Activated naive CD8-positive, alpha-beta T cell (primary cell): ENCODE results near the gene COBLL1.

Experiments used
- H3K27ac Mint-ChIP-seq: one replicate; pipeline ENCODE4 v1.8.0; 2021; ENCODE audit warnings: mixed read lengths
- H3K27me3 Mint-ChIP-seq: one replicate; pipeline ENCODE4 v1.8.0; 2021; ENCODE audit warnings: mixed read lengths
- H3K36me3 Mint-ChIP-seq: one replicate; pipeline ENCODE4 v1.8.0; 2021; ENCODE audit warnings: mixed read lengths
- H3K4me1 Mint-ChIP-seq: one replicate; pipeline ENCODE4 v1.8.0; 2021; ENCODE audit warnings: low read depth, mixed read lengths
- H3K4me3 Mint-ChIP-seq: one replicate; pipeline ENCODE4 v1.8.0; 2021; ENCODE audit warnings: mild to moderate bottlenecking, mixed read lengths
- H3K9me3 Mint-ChIP-seq: one replicate; pipeline ENCODE4 v1.8.0; 2021; ENCODE audit warnings: low read depth, mixed read lengths

Gene COBLL1

DNA sequence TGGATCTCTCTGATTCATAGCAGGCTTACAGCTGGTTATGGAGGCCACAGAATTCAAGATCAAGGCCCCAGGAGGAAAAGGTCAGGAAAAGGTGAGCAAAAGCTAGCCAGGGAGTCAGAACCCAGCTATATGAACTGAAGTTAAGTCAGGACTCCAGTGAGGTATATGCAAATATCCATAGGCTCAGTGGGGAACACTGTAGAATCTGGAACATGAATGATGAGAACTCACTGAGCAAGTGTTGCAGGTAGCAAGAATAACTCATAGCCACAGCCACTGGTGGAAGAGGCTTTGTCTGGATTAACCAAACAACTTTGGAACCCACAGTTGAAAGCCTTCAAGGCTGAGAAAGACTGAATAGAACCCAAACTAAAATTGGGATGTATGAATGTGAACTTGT lies 24.7 kb downstream of the COBLL1 start:
- H3K27me3 Mint-ChIP-seq, result no peaks in the 10 kb centered on the region
- H3K27ac Mint-ChIP-seq, result no peak overlapping the region
- no peaks in the 10 kb centered on the region for H3K9me3 Mint-ChIP-seq
- no peaks in the 10 kb centered on the region for H3K4me1 Mint-ChIP-seq
- no peak overlapping the region for H3K4me3 Mint-ChIP-seq
- H3K36me3 Mint-ChIP-seq, result no peaks in the 10 kb centered on the region

DNA sequence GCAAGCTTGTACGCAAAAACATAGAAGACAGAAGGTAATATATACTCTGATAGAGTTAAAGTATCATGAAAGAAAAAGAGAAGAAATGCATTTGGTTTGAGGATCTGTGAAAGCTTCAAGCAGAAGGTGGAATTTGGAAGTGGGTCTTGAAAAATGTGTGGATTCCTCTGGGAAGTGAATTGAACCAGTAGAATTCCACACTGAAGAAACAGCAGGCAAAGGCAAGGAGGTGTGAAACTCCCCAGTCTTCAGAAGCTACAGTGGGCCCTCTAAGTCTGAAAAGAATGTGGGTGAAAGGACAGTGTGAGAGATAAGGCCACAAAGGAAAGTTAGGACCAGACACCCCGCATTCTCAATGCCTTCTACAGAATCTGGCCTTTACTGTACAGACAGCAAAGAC lies 25.6 kb downstream of the COBLL1 start:
- no peaks in the 10 kb centered on the region for H3K4me1 Mint-ChIP-seq

DNA sequence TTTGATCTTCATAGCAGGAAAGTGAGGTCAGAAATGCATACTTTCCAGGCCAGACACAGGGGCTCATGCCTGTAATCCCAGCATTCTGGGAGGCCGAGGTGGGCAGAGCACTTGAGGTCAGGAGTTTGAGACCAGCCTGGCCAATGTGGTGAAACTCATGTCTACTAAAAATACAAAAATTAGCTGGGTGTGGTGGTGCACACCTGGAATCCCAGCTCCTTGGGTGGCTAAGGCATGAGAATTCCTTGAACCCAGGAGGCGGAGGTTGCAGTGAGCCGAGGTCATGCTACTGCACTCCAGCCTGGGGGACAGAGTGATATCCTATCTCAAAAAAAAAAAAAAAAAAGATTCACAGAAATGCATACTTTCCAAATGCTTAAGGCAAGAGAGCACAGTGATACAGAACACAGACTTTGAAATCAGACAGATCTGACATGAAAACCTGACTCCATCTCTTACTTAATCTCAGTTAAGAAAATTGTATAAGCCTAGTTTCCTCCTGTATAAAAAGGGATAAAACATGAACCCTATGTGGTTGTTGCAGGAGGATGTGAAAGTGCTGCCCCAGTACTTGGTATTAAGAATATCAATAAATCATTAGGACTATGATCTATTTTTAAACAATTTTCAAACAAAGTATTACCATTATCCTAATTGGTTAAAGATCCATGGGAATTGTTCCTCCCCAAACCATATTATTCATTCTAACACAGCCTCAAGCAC lies 26.4 kb downstream of the COBLL1 start:
- H3K27me3 Mint-ChIP-seq, result no peaks in the 10 kb centered on the region
- H3K4me3 Mint-ChIP-seq, result no peak overlapping the region
- no peaks in the 10 kb centered on the region for H3K36me3 Mint-ChIP-seq
- no peaks in the 10 kb centered on the region for H3K9me3 Mint-ChIP-seq
- H3K4me1 Mint-ChIP-seq, result no peaks in the 10 kb centered on the region
- no peak overlapping the region for H3K27ac Mint-ChIP-seq

More for the DNA sequence above, 25.6 kb downstream of the COBLL1 start:
- H3K27ac Mint-ChIP-seq, result no peak overlapping the region
- no peaks in the 10 kb centered on the region for H3K27me3 Mint-ChIP-seq
- H3K4me3 Mint-ChIP-seq, result no peak overlapping the region
- H3K9me3 Mint-ChIP-seq, result no peaks in the 10 kb centered on the region
- H3K36me3 Mint-ChIP-seq, result no peaks in the 10 kb centered on the region

DNA sequence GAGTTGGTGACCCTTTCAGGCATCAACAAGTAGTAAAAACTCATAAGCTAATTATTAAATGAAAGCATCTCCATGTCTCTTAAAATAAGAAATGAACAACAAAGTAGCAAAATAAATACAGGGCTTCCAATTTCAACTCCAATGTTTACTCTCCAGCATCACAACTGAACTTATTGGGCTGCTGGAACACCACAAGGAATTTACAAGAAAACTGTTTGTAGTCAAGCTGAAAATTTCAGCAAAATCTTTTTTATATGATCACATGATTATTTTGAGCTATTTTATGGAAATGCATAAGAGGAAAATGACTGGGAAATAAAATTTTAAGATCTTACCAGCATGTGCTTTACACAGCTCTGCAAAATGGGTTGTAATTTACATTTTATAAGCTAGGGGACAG lies 28.1 kb downstream of the COBLL1 start:
- no peaks in the 10 kb centered on the region for H3K36me3 Mint-ChIP-seq
- H3K4me3 Mint-ChIP-seq, result no peak overlapping the region
- H3K27me3 Mint-ChIP-seq, result no peaks in the 10 kb centered on the region
- no peaks in the 10 kb centered on the region for H3K4me1 Mint-ChIP-seq
- H3K9me3 Mint-ChIP-seq, result no peaks in the 10 kb centered on the region
- no peak overlapping the region for H3K27ac Mint-ChIP-seq

DNA sequence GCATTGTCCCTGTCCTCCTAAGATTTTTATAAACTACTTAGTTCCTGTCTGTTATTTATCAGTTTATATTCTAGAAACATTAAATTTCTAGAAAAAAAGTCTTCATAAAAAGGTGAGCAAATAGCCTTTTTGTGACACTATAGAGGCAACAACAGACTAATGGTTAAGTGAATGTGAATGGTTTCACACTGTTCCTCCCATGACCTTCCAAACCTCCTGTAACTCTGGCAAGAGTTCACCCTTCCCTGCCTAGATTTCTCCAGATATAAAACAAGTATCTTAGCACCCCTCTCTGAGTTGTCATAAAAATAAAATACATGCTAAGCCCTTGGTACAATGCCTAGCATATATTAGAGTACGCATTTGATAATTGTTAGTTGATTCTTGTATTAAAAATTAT lies 29.2 kb downstream of the COBLL1 start:
- Mint-ChIP-seq H3K27ac (no peak overlapping the region), H3K36me3 (no peaks in the 10 kb centered on the region), H3K9me3 (no peaks in the 10 kb centered on the region), H3K4me3 (no peak overlapping the region), H3K4me1 (no peaks in the 10 kb centered on the region), H3K27me3 (no peaks in the 10 kb centered on the region)

DNA sequence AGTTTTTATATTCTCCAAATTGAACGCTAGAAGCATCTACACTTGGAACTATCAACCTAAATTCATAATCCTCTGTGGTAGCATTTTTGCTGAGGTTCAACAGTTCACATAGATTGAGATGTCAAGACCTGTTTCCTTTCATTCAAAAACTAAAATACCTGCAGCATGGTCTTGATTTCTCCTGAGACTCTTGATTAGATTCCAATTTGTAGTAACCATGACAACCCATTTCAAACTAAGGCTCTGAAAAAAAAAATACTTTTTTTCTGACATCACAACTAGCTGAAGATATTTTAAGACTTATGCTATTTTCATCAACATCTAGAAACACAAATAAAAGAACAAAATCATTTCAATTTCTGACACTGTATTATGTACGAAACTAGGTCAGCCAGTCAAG lies 29.8 kb downstream of the COBLL1 start:
- Mint-ChIP-seq H3K27me3 (no peaks in the 10 kb centered on the region), H3K27ac (no peak overlapping the region), H3K36me3 (no peaks in the 10 kb centered on the region), H3K9me3 (no peaks in the 10 kb centered on the region), H3K4me1 (no peaks in the 10 kb centered on the region), H3K4me3 (no peak overlapping the region)

DNA sequence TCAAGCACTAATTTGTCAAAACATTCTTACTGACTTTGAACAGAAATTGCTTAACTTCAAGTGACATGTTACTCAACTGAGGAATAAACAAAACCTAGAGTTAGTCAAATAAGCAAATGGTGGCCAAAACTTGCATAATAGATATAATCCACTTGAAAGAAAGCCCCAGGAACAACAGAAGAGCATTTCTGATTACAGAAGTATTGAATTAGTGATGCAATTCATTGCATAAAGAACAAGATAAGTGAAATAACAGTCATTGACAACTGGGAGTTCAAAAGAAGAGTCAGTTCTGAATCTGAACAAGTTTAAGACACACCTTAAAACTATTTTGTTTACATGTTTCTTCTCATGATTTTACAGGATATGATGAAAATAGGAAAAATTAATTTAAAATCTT lies 30.8 kb downstream of the COBLL1 start:
- Mint-ChIP-seq H3K27ac (no peak overlapping the region), H3K9me3 (no peaks in the 10 kb centered on the region), H3K36me3 (no peaks in the 10 kb centered on the region), H3K4me1 (no peaks in the 10 kb centered on the region), H3K4me3 (no peak overlapping the region), H3K27me3 (no peaks in the 10 kb centered on the region)

DNA sequence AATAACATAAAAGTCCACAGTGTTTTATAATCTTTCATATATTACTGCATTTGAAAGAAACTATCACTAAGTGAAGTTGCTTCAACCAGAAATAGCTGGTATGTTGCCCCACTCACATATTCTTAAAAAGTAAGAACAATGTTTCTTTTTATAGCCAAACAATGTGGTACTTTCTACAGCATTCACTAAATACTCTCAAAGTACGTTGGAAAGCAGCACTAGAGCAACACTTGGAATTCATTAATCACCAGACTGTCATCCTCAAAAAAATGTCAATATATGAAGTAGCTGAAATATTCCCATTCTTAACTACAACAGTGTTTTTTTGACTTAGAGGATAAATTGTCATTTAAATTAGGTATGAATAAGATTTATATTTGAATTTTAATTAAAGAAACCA lies 32.8 kb downstream of the COBLL1 start:
- H3K27me3 Mint-ChIP-seq, result no peaks in the 10 kb centered on the region
- H3K4me3 Mint-ChIP-seq, result no peak overlapping the region
- H3K4me1 Mint-ChIP-seq, result no peaks in the 10 kb centered on the region
- H3K9me3 Mint-ChIP-seq, result no peaks in the 10 kb centered on the region
- H3K36me3 Mint-ChIP-seq, result no peaks in the 10 kb centered on the region
- H3K27ac Mint-ChIP-seq, result no peak overlapping the region

DNA sequence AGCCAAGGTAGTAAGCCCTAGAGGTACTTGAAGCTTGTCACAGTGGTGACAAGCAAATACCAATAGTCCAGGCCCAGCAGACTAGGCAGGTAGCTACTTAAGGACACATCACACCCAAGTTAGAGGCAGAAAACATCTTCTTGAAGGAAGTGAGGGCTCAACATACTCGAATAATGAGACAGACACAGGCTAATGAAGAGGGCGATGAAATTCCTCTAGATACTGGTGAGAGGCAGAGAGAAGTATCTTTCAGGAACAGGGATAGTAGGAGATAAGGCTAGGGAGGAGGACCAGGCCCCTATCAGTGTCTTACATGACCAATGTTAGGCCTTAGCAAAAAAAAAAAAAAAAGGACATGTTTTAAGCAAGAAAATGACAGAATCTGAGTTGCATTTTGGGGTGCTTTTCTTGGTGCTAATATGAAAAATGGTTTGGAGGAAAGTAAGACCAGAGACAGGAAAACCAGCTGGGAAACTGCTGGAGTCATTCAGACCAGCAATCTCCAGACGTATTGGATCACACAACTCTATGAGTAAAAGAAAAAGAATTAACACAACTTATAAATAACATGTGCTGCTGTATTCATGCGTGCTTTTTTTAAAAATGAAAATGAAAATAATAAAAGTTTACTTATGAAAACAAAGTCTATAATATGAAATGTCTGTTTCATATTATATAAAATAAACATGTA lies 37.7 kb downstream of the COBLL1 start:
- H3K27me3 Mint-ChIP-seq, result no peaks in the 10 kb centered on the region
- H3K4me3 Mint-ChIP-seq, result no peak overlapping the region
- H3K36me3 Mint-ChIP-seq, result no peaks in the 10 kb centered on the region
- H3K9me3 Mint-ChIP-seq, result no peaks in the 10 kb centered on the region
- no peak overlapping the region for H3K27ac Mint-ChIP-seq
- no peaks in the 10 kb centered on the region for H3K4me1 Mint-ChIP-seq

DNA sequence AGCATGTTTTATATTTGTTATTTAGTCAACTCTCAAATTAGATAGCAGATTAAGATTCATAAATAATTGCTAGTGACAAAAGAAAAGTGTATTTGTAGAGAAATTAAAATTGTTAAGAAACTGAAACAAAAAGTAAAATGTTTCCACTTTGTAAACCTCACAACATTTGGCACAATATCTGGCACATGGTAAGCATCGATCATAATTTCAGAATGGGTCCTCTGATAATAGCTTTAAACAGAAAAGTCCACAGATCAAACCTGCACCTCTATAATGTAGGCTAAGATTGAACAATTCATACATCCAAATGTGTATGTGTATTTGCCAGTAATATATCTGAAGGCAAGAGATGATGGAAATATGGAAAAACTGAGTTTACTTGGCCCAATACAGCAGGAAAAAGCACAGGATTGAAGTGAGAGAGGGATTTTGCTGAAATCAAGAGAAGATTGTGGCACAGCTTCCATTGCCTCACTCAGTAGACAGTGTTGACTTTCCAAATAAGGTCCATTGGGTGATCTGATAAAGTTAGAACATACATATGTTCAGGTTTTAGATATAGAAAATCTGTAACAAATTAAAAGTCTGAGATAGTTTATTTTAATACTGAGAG lies 39.4 kb downstream of the COBLL1 start:
- Mint-ChIP-seq H3K4me3 (no peak overlapping the region), H3K27ac (no peak overlapping the region), H3K9me3 (no peaks in the 10 kb centered on the region), H3K4me1 (no peaks in the 10 kb centered on the region), H3K36me3 (no peaks in the 10 kb centered on the region), H3K27me3 (no peaks in the 10 kb centered on the region)

DNA sequence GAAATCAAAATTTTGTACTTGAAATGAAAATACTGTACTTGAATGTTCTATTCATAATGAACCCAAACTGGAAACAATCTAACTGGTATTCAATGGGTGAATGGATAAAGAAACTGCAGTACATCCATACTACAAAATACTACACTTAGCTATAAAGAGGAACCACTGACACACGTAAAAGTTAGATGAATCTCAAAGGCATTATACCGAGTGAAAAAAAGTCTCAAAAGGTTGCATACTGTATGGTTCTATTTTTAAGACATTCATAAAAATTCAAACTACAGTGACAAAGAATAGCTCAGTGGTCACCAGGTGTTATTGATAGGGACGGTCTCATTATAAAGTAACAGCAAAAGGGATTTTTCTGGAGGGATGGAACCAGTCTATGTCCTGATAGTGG lies 41.1 kb downstream of the COBLL1 start:
- H3K4me3 Mint-ChIP-seq, result no peak overlapping the region
- no peaks in the 10 kb centered on the region for H3K36me3 Mint-ChIP-seq
- H3K27ac Mint-ChIP-seq, result no peak overlapping the region
- H3K9me3 Mint-ChIP-seq, result no peaks in the 10 kb centered on the region
- no peaks in the 10 kb centered on the region for H3K4me1 Mint-ChIP-seq
- H3K27me3 Mint-ChIP-seq, result peaks cover 2% of the 10 kb centered on the region

DNA sequence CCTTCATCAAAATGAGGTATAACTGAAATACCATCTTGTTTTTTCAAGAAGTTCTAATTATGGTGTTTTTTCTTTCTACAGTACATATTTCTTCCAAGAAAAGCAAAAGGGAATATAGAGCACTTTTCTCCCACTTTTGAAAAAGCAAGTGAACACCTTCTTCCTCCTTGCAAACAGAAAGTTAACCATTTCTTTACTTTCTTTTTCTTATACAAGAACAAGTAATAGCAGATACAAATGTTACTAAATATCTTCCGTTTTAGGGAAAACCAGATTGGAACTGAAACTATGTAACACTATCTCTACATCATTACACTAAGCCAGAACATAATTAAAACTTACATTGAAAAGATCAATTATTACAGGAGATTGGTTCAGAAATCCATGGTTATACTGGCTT lies 44.0 kb downstream of the COBLL1 start:
- H3K27me3 Mint-ChIP-seq, result peaks cover 2% of the 10 kb centered on the region
- H3K27ac Mint-ChIP-seq, result no peak overlapping the region
- no peaks in the 10 kb centered on the region for H3K36me3 Mint-ChIP-seq
- no peaks in the 10 kb centered on the region for H3K9me3 Mint-ChIP-seq
- no peaks in the 10 kb centered on the region for H3K4me1 Mint-ChIP-seq
- no peak overlapping the region for H3K4me3 Mint-ChIP-seq

DNA sequence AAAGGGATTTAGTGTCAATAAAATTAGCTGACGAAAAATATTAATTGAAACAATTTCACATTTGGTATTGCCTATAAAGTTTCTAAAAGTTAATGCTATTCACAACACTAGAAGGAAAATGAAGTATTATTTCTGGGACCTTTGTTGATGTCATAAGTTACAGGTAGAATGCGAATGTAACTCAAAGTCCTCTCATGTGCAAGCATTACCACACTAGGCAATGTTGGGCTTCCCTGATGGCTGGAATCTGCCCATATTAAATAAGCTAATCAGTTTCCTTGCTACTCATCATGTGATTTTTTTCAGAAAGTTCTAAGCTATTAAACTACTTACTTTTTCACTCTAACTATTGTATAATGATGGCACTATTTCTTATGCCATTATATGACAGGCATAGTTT lies 44.6 kb downstream of the COBLL1 start:
- no peak overlapping the region for H3K4me3 Mint-ChIP-seq
- peaks cover 2% of the 10 kb centered on the region for H3K27me3 Mint-ChIP-seq
- H3K36me3 Mint-ChIP-seq, result no peaks in the 10 kb centered on the region
- H3K27ac Mint-ChIP-seq, result no peak overlapping the region
- H3K9me3 Mint-ChIP-seq, result no peaks in the 10 kb centered on the region
- no peaks in the 10 kb centered on the region for H3K4me1 Mint-ChIP-seq

DNA sequence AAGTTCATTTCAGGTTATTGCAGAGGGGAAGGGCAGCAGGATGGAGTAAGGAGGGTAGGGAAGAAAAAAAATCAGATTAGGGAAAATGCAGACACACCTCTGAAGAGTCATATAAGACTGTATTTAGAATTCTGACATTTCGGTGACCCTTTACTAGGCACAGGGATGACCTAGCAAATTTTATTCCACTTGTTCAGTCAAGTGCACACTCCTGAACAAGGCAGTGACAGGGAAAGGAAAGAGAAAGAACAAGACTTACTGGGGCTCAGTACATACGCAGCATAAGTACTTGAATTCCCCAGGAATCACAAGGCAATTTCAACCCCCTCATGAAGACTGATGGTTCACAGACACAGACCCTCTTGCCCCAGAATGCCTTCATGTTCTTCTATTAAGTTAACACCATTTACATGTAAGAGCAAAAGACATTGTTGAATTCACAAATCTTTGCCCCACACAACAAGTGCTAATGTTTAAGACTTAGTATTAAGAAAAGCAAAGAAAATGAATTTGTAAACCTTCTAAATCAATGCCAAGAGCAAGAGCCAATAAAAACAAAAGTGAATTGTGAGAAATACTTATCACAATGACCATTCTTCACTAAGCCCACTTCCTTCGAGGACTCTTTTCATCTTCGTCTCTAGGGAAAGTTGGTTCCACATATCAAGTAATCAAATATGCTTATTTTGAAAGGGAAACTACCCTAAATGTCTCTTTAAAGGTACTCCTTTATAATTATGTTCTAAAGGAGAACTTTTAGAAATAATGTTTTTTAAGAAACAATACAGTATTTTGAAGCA lies 47.0 kb downstream of the COBLL1 start:
- no peak overlapping the region for H3K4me3 Mint-ChIP-seq
- H3K36me3 Mint-ChIP-seq, result no peaks in the 10 kb centered on the region
- H3K27me3 Mint-ChIP-seq, result peaks cover 2% of the 10 kb centered on the region
- H3K4me1 Mint-ChIP-seq, result no peaks in the 10 kb centered on the region
- H3K9me3 Mint-ChIP-seq, result no peaks in the 10 kb centered on the region
- H3K27ac Mint-ChIP-seq, result no peak overlapping the region

DNA sequence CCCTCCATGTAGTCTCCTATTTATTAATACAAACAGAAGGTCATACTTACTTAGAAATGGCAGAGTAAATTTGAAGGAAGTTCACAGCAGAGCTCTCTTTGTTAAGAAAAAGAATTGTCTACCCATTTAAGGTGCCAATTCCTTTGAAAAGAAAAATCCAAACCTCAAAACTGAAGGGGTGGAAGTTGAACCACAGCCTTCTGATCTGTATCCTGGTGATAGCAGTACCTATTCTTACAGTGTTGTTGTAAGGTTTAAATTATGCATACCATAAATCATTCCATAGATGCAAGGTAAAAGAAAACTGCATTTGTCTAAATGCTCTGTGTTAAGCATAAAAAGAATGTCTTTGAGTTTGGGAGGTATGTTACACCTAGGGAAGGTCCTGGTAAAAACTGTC lies 47.6 kb downstream of the COBLL1 start:
- Mint-ChIP-seq H3K27ac (no peak overlapping the region), H3K27me3 (peaks cover 2% of the 10 kb centered on the region), H3K36me3 (no peaks in the 10 kb centered on the region), H3K4me3 (no peak overlapping the region), H3K9me3 (no peaks in the 10 kb centered on the region), H3K4me1 (no peaks in the 10 kb centered on the region)
